ENCODE measurements around the gene OPCML.

DNA sequence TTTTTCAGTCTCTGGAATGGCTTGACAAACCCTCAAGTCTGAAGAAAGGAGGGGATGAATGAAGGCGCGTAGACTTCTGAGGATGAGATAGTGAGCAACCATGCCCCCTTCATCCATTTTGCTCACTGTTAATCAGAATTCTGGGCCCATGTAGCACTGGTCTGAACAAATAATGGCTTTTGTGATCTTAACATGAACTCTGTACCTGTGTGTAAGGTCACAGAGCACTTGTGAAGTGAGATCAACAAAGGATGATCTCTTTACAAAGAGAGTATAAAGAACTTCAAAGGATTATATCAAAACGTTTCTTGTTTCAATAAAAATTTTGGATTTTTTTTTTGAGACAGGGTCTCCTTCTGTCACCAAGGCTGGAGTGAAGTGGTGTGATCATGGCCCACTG is 976.7 kb downstream of the OPCML start:
- TF ChIP-seq, protein P1, sequence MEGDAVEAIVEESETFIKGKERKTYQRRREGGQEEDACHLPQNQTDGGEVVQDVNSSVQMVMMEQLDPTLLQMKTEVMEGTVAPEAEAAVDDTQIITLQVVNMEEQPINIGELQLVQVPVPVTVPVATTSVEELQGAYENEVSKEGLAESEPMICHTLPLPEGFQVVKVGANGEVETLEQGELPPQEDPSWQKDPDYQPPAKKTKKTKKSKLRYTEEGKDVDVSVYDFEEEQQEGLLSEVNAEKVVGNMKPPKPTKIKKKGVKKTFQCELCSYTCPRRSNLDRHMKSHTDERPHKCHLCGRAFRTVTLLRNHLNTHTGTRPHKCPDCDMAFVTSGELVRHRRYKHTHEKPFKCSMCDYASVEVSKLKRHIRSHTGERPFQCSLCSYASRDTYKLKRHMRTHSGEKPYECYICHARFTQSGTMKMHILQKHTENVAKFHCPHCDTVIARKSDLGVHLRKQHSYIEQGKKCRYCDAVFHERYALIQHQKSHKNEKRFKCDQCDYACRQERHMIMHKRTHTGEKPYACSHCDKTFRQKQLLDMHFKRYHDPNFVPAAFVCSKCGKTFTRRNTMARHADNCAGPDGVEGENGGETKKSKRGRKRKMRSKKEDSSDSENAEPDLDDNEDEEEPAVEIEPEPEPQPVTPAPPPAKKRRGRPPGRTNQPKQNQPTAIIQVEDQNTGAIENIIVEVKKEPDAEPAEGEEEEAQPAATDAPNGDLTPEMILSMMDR (IDR thresholded peaks at IDR 0.05; ENCODE audit: insufficient read depth, low read length, poor library complexity, severe bottlenecking): no peak
- TF ChIP-seq EZH2phosphoT487 (conservative IDR thresholded peaks at IDR 0.05; ENCODE audit: low read length): no peak
